Fibroblast of lung (primary cell): ENCODE results near the gene EEF1B2. TPM values are rescaled to one million over a fixed set of nuclear protein-coding genes. Genes with fewer than 3 reads are reported as not detected.

Experiments
- DNase-seq, 2 donors: peaks; one replicate each; pipeline versions ENCODE4 v3.0.0 to v3.0.0-alpha.2; 2010; ENCODE audit warnings: low read depth in 2 of 2
- H2AFZ ChIP-seq: 2 replicates; pipeline ENCODE4 v1.5.1; 2012; ENCODE audit warnings: low read length, control low read depth, inconsistent platforms
- H3K27ac ChIP-seq: 2 replicates; pipeline ENCODE4 v1.5.1; 2011; ENCODE audit warnings: low read length, control low read depth; ENCODE audit not compliant: insufficient read depth
- H3K27me3 ChIP-seq: 2 replicates; pipeline ENCODE4 v1.5.1; 2011; ENCODE audit warnings: mild to moderate bottlenecking, low read length; ENCODE audit not compliant: control insufficient read depth, insufficient read depth
- H3K36me3 ChIP-seq: 2 replicates; pipeline ENCODE4 v1.5.1; 2011; ENCODE audit warnings: low read length; ENCODE audit not compliant: control insufficient read depth, insufficient read depth
- H3K4me1 ChIP-seq: 2 replicates; pipeline ENCODE4 v1.5.1; 2011; ENCODE audit warnings: low read length; ENCODE audit not compliant: control insufficient read depth, insufficient read depth; ENCODE audit errors: extremely low read depth
- H3K4me2 ChIP-seq: 2 replicates; pipeline ENCODE4 v1.5.1; 2011; ENCODE audit warnings: low read length, control low read depth; ENCODE audit not compliant: insufficient read depth; ENCODE audit errors: extremely low read depth
- H3K4me3 ChIP-seq, 4 experiments: fragments of 200-600 bp in 1 of 4; sonication (generic) in 1 of 4; replicated peaks in 1 of 4; 2 replicates each; pipeline ENCODE4 v1.5.1; 2011 to 2016; ENCODE audit warnings: low read length in 4 of 4, low read depth in 3 of 4, mild to moderate bottlenecking in 3 of 4, control low read depth in 2 of 4, inconsistent platforms in 1 of 4, mixed read lengths in 1 of 4; ENCODE audit not compliant: insufficient read depth in 1 of 4; ENCODE audit errors: control extremely low read depth in 1 of 4
- H3K79me2 ChIP-seq: 2 replicates; pipeline ENCODE4 v1.5.1; 2012; ENCODE audit warnings: mild to moderate bottlenecking, low read length, inconsistent platforms; ENCODE audit not compliant: control insufficient read depth, insufficient read depth
- H3K9ac ChIP-seq: 2 replicates; pipeline ENCODE4 v1.5.1; 2011; ENCODE audit warnings: mild to moderate bottlenecking, low read length, control low read depth; ENCODE audit not compliant: insufficient read depth
- H3K9me3 ChIP-seq: 2 replicates; pipeline ENCODE4 v1.5.1; 2012; ENCODE audit warnings: low read depth, low read length; ENCODE audit not compliant: control insufficient read depth, insufficient read depth
- H4K20me1 ChIP-seq: 2 replicates; pipeline ENCODE4 v1.5.1; 2011; ENCODE audit warnings: low read length; ENCODE audit not compliant: control insufficient read depth, insufficient read depth; ENCODE audit errors: extremely low read depth
- EZH2 ChIP-seq: IDR thresholded peaks from 2 replicates; pipeline ENCODE4 v1.5.1; 2012; ENCODE audit warnings: low read length, control low read depth, mild to moderate bottlenecking; ENCODE audit errors: missing control alignments
- polyA plus RNA-seq, 2 donors: library from polyadenylated mRNA; depleted of rRNA in 1 of 2; stranded (reverse) in 1 of 2; unstranded in 1 of 2; fragments of >200 nt; gene quantifications; 2 replicates each; pipeline ENCODE4 v1.2.1, GENCODE V29; 2011 to 2012; ENCODE audit warnings: missing spikeins in 1 of 2
- total RNA-seq: library from RNA; depleted of rRNA; stranded (reverse); fragments of >200 nt; gene quantifications from 2 replicates; pipeline ENCODE4 v1.2.1, GENCODE V29; 2014
- TF ChIP-seq, protein P1 (sequence below), 2 donors: IDR thresholded peaks in 1 of 2; conservative IDR thresholded peaks in 1 of 2; 1 replicate in 1 of 2; 2 replicates in 1 of 2; pipeline ENCODE4 v1.5.1; 2011 to 2012; ENCODE audit warnings: low read length in 2 of 2, control low read depth in 1 of 2, inconsistent platforms in 1 of 2, low read depth in 1 of 2, mild to moderate bottlenecking in 1 of 2

Gene EEF1B2
- total and polyA plus RNA-seq, 2 donors (not counting 1 experiment from before 2014, with no cell fraction given): 439 to 984 TPM

DNA sequence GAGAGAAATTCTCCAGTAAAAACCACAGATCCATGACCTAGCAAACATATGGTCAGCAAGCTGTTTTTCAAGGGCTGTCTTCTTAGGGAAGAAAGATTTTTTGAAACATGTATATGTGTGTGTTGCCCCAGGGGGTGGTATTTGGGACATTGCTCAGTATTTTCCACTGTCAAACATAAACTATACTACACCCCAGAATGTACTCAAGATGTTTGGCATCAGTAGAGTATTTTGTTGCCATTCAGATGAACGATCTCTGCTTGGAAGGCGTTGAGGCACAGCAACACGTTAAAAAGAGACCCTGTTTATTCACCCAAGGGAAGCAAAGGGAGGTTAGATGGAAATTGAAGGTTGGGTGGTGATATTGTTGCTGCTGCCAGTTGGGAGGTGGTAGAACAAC lies 30.0 kb downstream of the EEF1B2 start:
- H3K79me2 ChIP-seq: no peaks in the 10 kb centered on the region
- TF ChIP-seq, protein P1, sequence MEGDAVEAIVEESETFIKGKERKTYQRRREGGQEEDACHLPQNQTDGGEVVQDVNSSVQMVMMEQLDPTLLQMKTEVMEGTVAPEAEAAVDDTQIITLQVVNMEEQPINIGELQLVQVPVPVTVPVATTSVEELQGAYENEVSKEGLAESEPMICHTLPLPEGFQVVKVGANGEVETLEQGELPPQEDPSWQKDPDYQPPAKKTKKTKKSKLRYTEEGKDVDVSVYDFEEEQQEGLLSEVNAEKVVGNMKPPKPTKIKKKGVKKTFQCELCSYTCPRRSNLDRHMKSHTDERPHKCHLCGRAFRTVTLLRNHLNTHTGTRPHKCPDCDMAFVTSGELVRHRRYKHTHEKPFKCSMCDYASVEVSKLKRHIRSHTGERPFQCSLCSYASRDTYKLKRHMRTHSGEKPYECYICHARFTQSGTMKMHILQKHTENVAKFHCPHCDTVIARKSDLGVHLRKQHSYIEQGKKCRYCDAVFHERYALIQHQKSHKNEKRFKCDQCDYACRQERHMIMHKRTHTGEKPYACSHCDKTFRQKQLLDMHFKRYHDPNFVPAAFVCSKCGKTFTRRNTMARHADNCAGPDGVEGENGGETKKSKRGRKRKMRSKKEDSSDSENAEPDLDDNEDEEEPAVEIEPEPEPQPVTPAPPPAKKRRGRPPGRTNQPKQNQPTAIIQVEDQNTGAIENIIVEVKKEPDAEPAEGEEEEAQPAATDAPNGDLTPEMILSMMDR (conservative IDR thresholded peaks at IDR 0.05 in 1 of 2, IDR thresholded peaks at IDR 0.05 in 1 of 2; ENCODE audit: low read depth in 1 of 2, low read length in 2 of 2): no peak
- TF ChIP-seq EZH2: no peak
- H2AFZ ChIP-seq: no peak overlapping the region

DNA sequence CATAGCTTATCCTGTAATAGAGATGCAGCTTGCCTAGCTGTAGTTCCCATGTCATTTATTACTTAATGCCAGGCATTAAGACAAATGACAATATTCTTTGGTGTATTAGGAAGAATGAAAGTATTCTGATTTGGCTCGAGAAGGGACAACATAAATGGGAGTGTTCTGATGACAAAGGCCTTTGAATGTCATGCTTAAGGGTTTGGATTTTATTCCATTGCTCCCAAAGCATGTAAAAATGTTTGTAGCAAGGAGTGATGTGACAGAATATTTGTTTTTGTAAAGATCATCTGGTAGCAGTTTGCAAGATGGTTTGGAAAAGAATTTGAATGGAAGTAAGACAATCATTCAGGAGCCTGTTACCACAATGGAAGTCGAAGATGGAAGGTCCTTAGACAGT lies 30.4 kb downstream of the EEF1B2 start:
- H3K27me3 ChIP-seq: no peaks in the 10 kb centered on the region
- H2AFZ ChIP-seq: no peak overlapping the region

More for the DNA sequence above, 30.0 kb downstream of the EEF1B2 start:
- Histone ChIP-seq H3K27me3 (no peaks in the 10 kb centered on the region), H3K27ac (no peak overlapping the region), H3K4me3 (no peak overlapping the region), H3K4me1 (no peaks in the 10 kb centered on the region), H3K36me3 (no peaks in the 10 kb centered on the region), H3K9me3 (no peaks in the 10 kb centered on the region), H4K20me1 (no peaks in the 10 kb centered on the region), H3K4me2 (no peak overlapping the region), H3K9ac (no peak overlapping the region)
- DNase-seq: no peak

GRCh38 chr2:206190689-206191088 lies 31.0 kb downstream of the EEF1B2 start:
- Histone ChIP-seq H3K4me3 (no peak overlapping the region), H2AFZ (no peak overlapping the region), H3K27ac (no peak overlapping the region), H3K9ac (no peak overlapping the region), H3K9me3 (no peaks in the 10 kb centered on the region), H3K27me3 (no peaks in the 10 kb centered on the region), H3K4me2 (no peak overlapping the region), H3K79me2 (no peaks in the 10 kb centered on the region), H3K36me3 (no peaks in the 10 kb centered on the region), H3K4me1 (no peaks in the 10 kb centered on the region), H4K20me1 (no peaks in the 10 kb centered on the region)
- no peak for DNase-seq
- no peak for TF ChIP-seq EZH2
- TF ChIP-seq, protein P1 (conservative IDR thresholded peaks at IDR 0.05 in 1 of 2, IDR thresholded peaks at IDR 0.05 in 1 of 2; ENCODE audit: low read depth in 1 of 2, low read length in 2 of 2): no peak

More for the DNA sequence above, 30.4 kb downstream of the EEF1B2 start:
- Histone ChIP-seq H3K9ac (no peak overlapping the region), H3K9me3 (no peaks in the 10 kb centered on the region), H3K36me3 (no peaks in the 10 kb centered on the region), H4K20me1 (no peaks in the 10 kb centered on the region), H3K27ac (no peak overlapping the region), H3K4me2 (no peak overlapping the region), H3K4me1 (no peaks in the 10 kb centered on the region), H3K79me2 (no peaks in the 10 kb centered on the region), H3K4me3 (no peak overlapping the region)
- no peak for TF ChIP-seq EZH2
- TF ChIP-seq, protein P1 (conservative IDR thresholded peaks at IDR 0.05 in 1 of 2, IDR thresholded peaks at IDR 0.05 in 1 of 2; ENCODE audit: low read depth in 1 of 2, low read length in 2 of 2): no peak
- no peak for DNase-seq
